Iris pigment epithelial cell (primary cell): ENCODE measurements around the gene OPRM1.

Source experiments
- DNase-seq: peaks from one replicate; pipeline ENCODE4 v3.0.0-alpha.2; 2011; ENCODE audit warnings: low read depth

OPRM1 gene

GRCh38 chr6:154285826-154286225, 246.8 kb downstream of the OPRM1 start:
- DNase-seq: no peak

- DNase-seq: no peak
Observed at GRCh38 chr6:154289818-154290508, 250.9 kb downstream of the OPRM1 start.

- DNase-seq: no peak
Observed at GRCh38 chr6:154292066-154292465, 253.0 kb downstream of the OPRM1 start.

GRCh38 chr6:154292855-154293519, 253.9 kb downstream of the OPRM1 start:
- peak; percentile 87 for DNase-seq

- no peak for DNase-seq
Observed at GRCh38 chr6:154295733-154296132, 256.7 kb downstream of the OPRM1 start.
